Measurements from ENCODE around the gene FARP2. TPM values are rescaled to one million over a fixed set of nuclear protein-coding genes. Genes with fewer than 3 reads are reported as not detected.

FARP2 gene
- total and polyA plus RNA-seq, 2 of the 13 experiments (the other 11 are each of a cell fraction or from before 2014, with no cell fraction given): 28.0 to 45.4 TPM

DNA sequence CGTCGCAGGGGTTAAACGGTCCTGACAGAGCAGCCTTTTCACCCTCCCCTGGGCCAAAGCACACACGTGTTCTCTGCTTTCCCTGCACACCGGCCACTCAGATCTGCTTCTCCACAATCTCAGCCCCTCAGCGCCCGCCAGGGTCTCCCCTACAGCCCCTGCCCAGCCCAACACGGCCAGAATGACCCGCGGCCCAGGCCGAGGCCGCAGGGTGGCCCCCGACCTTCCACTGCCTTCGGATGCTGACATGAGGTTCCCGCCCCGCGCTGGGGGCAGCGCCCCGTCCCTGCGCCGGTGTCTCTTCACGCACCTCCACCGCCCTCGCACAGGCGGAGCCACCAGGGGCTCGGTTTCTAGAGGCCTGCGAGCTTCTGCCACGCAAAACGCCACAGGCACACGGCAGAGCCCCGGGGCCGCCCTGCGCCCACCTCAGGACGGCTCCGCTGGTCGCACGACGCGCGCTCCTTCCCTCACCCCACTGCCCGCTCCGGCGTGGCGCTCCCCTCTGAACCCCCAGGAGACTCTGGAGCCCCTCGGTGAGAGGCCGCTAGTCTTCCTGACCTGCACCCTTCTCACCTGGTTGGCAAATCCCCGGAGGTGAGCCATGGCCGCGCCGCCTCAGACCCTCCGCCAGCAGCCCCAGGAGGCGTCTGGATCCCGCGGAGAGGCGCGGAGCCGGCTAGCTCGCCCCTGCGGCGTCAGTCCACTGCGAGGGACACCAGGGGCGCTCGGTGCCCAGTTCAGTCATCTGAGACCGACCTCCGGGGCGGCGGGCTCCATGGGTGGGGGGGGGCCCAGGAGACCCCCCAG is 151.6 kb downstream of the FARP2 start (continued):
- TF ChIP-seq SMAD3 (CRISPR knock-in tag; IDR thresholded peaks at IDR 0.05) (no peak), SOX13 (IDR thresholded peaks at IDR 0.05) (no peak), SOX13 (CRISPR knock-in tag; conservative IDR thresholded peaks at IDR 0.05 in 1 of 2, IDR thresholded peaks at IDR 0.05 in 1 of 2) (0 out of 4 replicates have a peak, but pooled peaks of 1 of the 2 experiments have one; percentile 38), ZFYVE20 (CRISPR knock-in tag; IDR thresholded peaks at IDR 0.05; ENCODE audit: borderline replicate concordance, low read depth) (0 out of 2 replicates have a peak, but pooled peaks have one; percentile 66), ZNF33B (CRISPR knock-in tag; IDR thresholded peaks at IDR 0.05) (0 out of 2 replicates have a peak, but pooled peaks have one; percentile 31), ZNF160 (CRISPR knock-in tag; IDR thresholded peaks at IDR 0.05) (no peak), WIZ (CRISPR knock-in tag; IDR thresholded peaks at IDR 0.05) (no peak), CBX2 (IDR thresholded peaks at IDR 0.05; ENCODE audit: low read depth, low read length) (no peak), CBX2 (CRISPR knock-in tag; IDR thresholded peaks at IDR 0.05; ENCODE audit: low read depth) (no peak), THAP11 (CRISPR knock-in tag; IDR thresholded peaks at IDR 0.05) (peak; percentile 12; the same call in 1 of the 2 replicates), SMAD1 (CRISPR knock-in tag; IDR thresholded peaks at IDR 0.05; ENCODE audit: borderline replicate concordance, low read depth) (no peak), RERE (CRISPR knock-in tag; IDR thresholded peaks at IDR 0.05; ENCODE audit: low read depth) (0 out of 2 replicates have a peak, but pooled peaks have one; percentile 22), ZNF749 (CRISPR knock-in tag; IDR thresholded peaks at IDR 0.05; ENCODE audit: borderline replicate concordance) (no peak), HOXA9 (CRISPR knock-in tag; IDR thresholded peaks at IDR 0.05; ENCODE audit: borderline replicate concordance) (no peak), SATB2 (CRISPR knock-in tag; IDR thresholded peaks at IDR 0.05) (no peak)
- TF ChIP-seq, protein P1, sequence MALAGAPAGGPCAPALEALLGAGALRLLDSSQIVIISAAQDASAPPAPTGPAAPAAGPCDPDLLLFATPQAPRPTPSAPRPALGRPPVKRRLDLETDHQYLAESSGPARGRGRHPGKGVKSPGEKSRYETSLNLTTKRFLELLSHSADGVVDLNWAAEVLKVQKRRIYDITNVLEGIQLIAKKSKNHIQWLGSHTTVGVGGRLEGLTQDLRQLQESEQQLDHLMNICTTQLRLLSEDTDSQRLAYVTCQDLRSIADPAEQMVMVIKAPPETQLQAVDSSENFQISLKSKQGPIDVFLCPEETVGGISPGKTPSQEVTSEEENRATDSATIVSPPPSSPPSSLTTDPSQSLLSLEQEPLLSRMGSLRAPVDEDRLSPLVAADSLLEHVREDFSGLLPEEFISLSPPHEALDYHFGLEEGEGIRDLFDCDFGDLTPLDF (CRISPR knock-in tag; IDR thresholded peaks at IDR 0.05): no peak
- TF ChIP-seq, protein P2, sequence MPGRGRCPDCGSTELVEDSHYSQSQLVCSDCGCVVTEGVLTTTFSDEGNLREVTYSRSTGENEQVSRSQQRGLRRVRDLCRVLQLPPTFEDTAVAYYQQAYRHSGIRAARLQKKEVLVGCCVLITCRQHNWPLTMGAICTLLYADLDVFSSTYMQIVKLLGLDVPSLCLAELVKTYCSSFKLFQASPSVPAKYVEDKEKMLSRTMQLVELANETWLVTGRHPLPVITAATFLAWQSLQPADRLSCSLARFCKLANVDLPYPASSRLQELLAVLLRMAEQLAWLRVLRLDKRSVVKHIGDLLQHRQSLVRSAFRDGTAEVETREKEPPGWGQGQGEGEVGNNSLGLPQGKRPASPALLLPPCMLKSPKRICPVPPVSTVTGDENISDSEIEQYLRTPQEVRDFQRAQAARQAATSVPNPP (CRISPR knock-in tag; IDR thresholded peaks at IDR 0.05): peak; percentile 36; the same call in 1 of the 2 replicates
- TF ChIP-seq, protein P3, sequence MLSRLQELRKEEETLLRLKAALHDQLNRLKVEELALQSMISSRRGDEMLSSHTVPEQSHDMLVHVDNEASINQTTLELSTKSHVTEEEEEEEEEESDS (CRISPR knock-in tag; IDR thresholded peaks at IDR 0.05; ENCODE audit: borderline replicate concordance): 0 out of 2 replicates have a peak, but pooled peaks have one; percentile 39
- TF ChIP-seq, protein P4, sequence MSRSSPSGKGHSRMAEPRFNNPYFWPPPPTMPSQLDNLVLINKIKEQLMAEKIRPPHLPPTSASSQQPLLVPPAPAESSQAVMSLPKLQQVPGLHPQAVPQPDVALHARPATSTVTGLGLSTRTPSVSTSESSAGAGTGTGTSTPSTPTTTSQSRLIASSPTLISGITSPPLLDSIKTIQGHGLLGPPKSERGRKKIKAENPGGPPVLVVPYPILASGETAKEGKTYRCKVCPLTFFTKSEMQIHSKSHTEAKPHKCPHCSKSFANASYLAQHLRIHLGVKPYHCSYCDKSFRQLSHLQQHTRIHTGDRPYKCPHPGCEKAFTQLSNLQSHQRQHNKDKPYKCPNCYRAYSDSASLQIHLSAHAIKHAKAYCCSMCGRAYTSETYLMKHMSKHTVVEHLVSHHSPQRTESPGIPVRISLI (CRISPR knock-in tag; IDR thresholded peaks at IDR 0.05; ENCODE audit: borderline replicate concordance): no peak

All from HepG2 (cell line).